Muscle of back (tissue), 13 donors: Measurements from ENCODE around the gene CCNJL. TPM values are rescaled to one million over a fixed set of nuclear protein-coding genes. Genes with fewer than 3 reads are reported as not detected.
"Not testable (repeated sequence)": the region's sequence is repeated elsewhere in the genome, so short reads cannot be mapped to it uniquely, and the experiment has no call there.

ENCODE experiments used
- DNase-seq, 3 donors: peaks; one replicate each; pipeline versions ENCODE4 v3.0.0 to v3.0.0-alpha.2; 2013
- long read RNA-seq, 9 donors: transcript quantifications; one replicate each; lab custom pipeline, GENCODE V29; 2026
- polyA plus RNA-seq, 10 donors: library from polyadenylated mRNA; unstranded; fragments of 120-200 nt; gene quantifications; one replicate each; pipeline ENCODE4 v1.2.1, GENCODE V29; 2013; ENCODE audit not compliant: insufficient read length in 10 of 10

The CCNJL gene
- 1 to 10 TPM; 3.9 to 7.4 (median 5.4) TPM for polyA plus RNA-seq
- long read RNA-seq, donor 1, partial matches to known transcripts = 0 of 1 reads
- long read RNA-seq, donor 1, other reads (novel, unspliced or antisense) = 0 of 1 reads
- long read RNA-seq, donor 2 = 0 reads
- long read RNA-seq, donor 3 = 0 reads
- long read RNA-seq, donor 4 = 0 reads
- long read RNA-seq, donor 5, partial matches to known transcripts = 0 of 1 reads
- long read RNA-seq, donor 5, other reads (novel, unspliced or antisense) = 0 of 1 reads
- long read RNA-seq, donor 6 = 0 reads
- long read RNA-seq, donor 7 = 0 reads
- long read RNA-seq, donor 8 = 0 reads
- long read RNA-seq, donor 9 = 0 reads

- DNase-seq = peak; percentile 54 to 78 (median 55)
Observed at GRCh38 chr5:160312134-160312959, at the start of gene CCNJL. Gene CCNJL, minus strand, starts transcription at chr5:160312564. Its CDS starts 641 bp downstream, at chr5:160311923.

GRCh38 chr5:160361624-160362228 lies 49.4 kb upstream of the CCNJL start:
- peak in 2 of 3 donors; percentile 51 to 54 for DNase-seq

GRCh38 chr5:160360310-160360709 lies 47.9 kb upstream of the CCNJL start:
- no peak for DNase-seq

GRCh38 chr5:160359816-160360215 lies 47.5 kb upstream of the CCNJL start:
- DNase-seq = no peak

GRCh38 chr5:160359242-160359641 lies 46.9 kb upstream of the CCNJL start:
- peak in 1 of 3 donors; percentile 49 for DNase-seq

- DNase-seq = peak; percentile 87 to 97 (median 91)
Observed at GRCh38 chr5:160357861-160358411, 45.6 kb upstream of the CCNJL start.

GRCh38 chr5:160357394-160357793 lies 45.0 kb upstream of the CCNJL start:
- peak in 1 of 3 donors; percentile 77 for DNase-seq

- peak in 1 of 3 donors; percentile 56 for DNase-seq
Observed at GRCh38 chr5:160356550-160357347, 44.4 kb upstream of the CCNJL start.

GRCh38 chr5:160354666-160355065 lies 42.3 kb upstream of the CCNJL start:
- no peak for DNase-seq

- peak in 2 of 3 donors; percentile 57 to 72 for DNase-seq
Observed at GRCh38 chr5:160353379-160353778, 41.0 kb upstream of the CCNJL start.

GRCh38 chr5:160352308-160352707 lies 39.9 kb upstream of the CCNJL start:
- DNase-seq = no peak

- DNase-seq = no peak
Observed at GRCh38 chr5:160349935-160350303, 37.6 kb upstream of the CCNJL start.

GRCh38 chr5:160349249-160349934 lies 37.0 kb upstream of the CCNJL start:
- no peak for DNase-seq

GRCh38 chr5:160348080-160348479 lies 35.7 kb upstream of the CCNJL start:
- DNase-seq = no peak

- peak; percentile 63 to 90 (median 84) for DNase-seq
Observed at GRCh38 chr5:160347448-160347847, 35.1 kb upstream of the CCNJL start.

GRCh38 chr5:160342413-160342941 lies 30.1 kb upstream of the CCNJL start:
- DNase-seq = no peak

- DNase-seq = no peak
Observed at GRCh38 chr5:160341309-160341870, 29.0 kb upstream of the CCNJL start.

GRCh38 chr5:160340513-160340912 lies 28.1 kb upstream of the CCNJL start:
- not testable (repeated sequence) for DNase-seq

- DNase-seq = no peak
Observed at GRCh38 chr5:160339406-160340130, 27.2 kb upstream of the CCNJL start.
